Spleen (tissue), 7 donors: ENCODE data around the gene ALMS1.

Experiments used
- CTCF ChIP-seq, 11 experiments: fragments of 200-600 bp in 7 of 11; fragments of 450-650 bp in 4 of 11; sonication (generic) in 4 of 11; IDR thresholded peaks in 8 of 11; conservative IDR thresholded peaks in 3 of 11; 1 replicate in 7 of 11; 2 replicates in 4 of 11; pipeline versions ENCODE4 v1.4.0 to v1.8.0; 2016 to 2021; ENCODE audit warnings: antibody characterized with exemption in 11 of 11, inconsistent platforms in 4 of 11, mild to moderate bottlenecking in 1 of 11
- POLR2A ChIP-seq, 3 donors: fragments of 450-650 bp; IDR thresholded peaks; one replicate each; pipeline ENCODE4 v1.5.1; 2017; ENCODE audit warnings: antibody characterized with exemption in 3 of 3, mild to moderate bottlenecking in 1 of 3
- donor health status: DM: no; HTN: no; CAD: no; lungs with moderate emphysema.
- donor health status: DM: no; HTN: no; CAD: no.
- donor health status: DM: no; HTN: no; CAD: no.

GRCh38 chr2:73594251-73594650, 208.6 kb downstream of the ALMS1 start:
- TF ChIP-seq CTCF (IDR thresholded peaks at IDR 0.05 in 8 of 11, conservative IDR thresholded peaks at IDR 0.05 in 3 of 11) (no peak), POLR2A (IDR thresholded peaks at IDR 0.05) (no peak)
